ENCODE measurements around the gene NTRK2. TPM values are rescaled to one million over a fixed set of nuclear protein-coding genes. Genes with fewer than 3 reads are reported as not detected.
A peak's percentile ranks its signal among the peaks of the same experiment; 100 is the strongest.

NTRK2 gene
- total and polyA plus RNA-seq, 2 experiments from 2014 or later: 0.03 TPM; not detected in 1

GRCh38 chr9:84851935-84852585, 182.5 kb downstream of the NTRK2 start (continued):
- TF ChIP-seq EZH2 (IDR thresholded peaks at IDR 0.05; ENCODE audit: low read depth, unreplicated experiment) (no peak), CREB1 (CRISPR knock-in tag; IDR thresholded peaks at IDR 0.05; ENCODE audit: low read depth) (peak; percentile 38; the same call in 1 of the 2 replicates), ZNF114 (CRISPR knock-in tag; IDR thresholded peaks at IDR 0.05) (no peak), STAT1 (IDR thresholded peaks at IDR 0.05; ENCODE audit: unreplicated experiment) (no peak), POLR2AphosphoS5 (IDR thresholded peaks at IDR 0.05; ENCODE audit: low read depth) (no peak), ZNF331 (CRISPR knock-in tag; IDR thresholded peaks at IDR 0.05; ENCODE audit: low read depth) (no peak), REST (IDR thresholded peaks at IDR 0.05; ENCODE audit: unreplicated experiment) (no peak)
- TF ChIP-seq, protein P1, sequence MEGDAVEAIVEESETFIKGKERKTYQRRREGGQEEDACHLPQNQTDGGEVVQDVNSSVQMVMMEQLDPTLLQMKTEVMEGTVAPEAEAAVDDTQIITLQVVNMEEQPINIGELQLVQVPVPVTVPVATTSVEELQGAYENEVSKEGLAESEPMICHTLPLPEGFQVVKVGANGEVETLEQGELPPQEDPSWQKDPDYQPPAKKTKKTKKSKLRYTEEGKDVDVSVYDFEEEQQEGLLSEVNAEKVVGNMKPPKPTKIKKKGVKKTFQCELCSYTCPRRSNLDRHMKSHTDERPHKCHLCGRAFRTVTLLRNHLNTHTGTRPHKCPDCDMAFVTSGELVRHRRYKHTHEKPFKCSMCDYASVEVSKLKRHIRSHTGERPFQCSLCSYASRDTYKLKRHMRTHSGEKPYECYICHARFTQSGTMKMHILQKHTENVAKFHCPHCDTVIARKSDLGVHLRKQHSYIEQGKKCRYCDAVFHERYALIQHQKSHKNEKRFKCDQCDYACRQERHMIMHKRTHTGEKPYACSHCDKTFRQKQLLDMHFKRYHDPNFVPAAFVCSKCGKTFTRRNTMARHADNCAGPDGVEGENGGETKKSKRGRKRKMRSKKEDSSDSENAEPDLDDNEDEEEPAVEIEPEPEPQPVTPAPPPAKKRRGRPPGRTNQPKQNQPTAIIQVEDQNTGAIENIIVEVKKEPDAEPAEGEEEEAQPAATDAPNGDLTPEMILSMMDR (conservative IDR thresholded peaks at IDR 0.05; ENCODE audit: low read depth in 2 of 2): no peak

DNA sequence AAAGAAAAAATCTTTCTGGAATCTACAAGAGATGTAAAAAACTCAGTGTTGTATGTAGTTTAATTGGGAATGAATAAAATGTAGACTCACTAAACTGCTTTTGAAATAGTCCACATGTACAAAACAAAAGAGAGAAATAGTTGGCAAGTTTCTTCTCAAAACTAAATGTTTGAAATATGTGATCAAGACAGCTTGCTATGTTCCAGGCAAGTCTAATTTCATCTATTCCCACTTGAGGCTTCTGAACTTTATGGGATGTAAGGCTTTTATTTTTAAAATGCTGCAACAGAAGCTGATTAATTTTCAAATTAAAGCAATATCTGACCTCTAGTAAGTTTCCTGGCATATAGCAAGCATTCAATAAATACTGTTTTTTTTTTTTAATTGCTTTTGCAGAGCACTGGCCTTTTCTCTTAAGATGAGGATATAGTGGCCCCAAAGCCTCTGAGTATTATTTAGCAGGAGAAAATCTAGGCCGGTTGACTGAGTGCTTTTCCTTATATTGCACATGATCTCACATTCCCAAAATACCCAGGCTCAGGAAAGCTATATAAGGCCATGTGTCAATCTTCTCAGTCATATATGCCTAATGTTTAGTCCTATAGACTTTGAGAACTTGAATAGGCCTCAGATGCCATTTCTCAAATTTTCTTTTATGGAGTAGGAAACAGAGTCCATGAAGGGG, 183.2 kb downstream of the NTRK2 start:
- Mint-ChIP-seq H3K4me3 (no peak overlapping the region), H3K9me3 (no peaks in the 10 kb centered on the region), H3K36me3 (ENCODE audit: low read depth) (no peaks in the 10 kb centered on the region; the same call in 2 of the 3 replicates), H3K27ac (no peak overlapping the region), H3K27me3 (ENCODE audit: insufficient read depth, low read depth, poor library complexity) (peaks cover 15% of the 10 kb centered on the region), H3K4me1 (peaks cover 46% of the 10 kb centered on the region)
- Histone ChIP-seq H3K36me3 (ENCODE audit: insufficient read depth) (no peaks in the 10 kb centered on the region), H3K27ac (ENCODE audit: low read depth) (no peak overlapping the region; the same call in 1 of the 2 replicates), H3K79me2 (replicated peaks; ENCODE audit: insufficient read depth) (no peaks in the 10 kb centered on the region), H4K20me1 (replicated peaks; ENCODE audit: insufficient read depth) (no peaks in the 10 kb centered on the region), H3K27me3 (ENCODE audit: insufficient read depth) (no peaks in the 10 kb centered on the region), H3K4me2 (peak overlapping the region; percentile 34; the same call in 1 of the 2 replicates), H3K4me3 (no peak overlapping the region), H3F3A (replicated peaks; ENCODE audit: low read depth) (no peaks in the 10 kb centered on the region), H2AFZ (no peak overlapping the region), H3K4me1 (ENCODE audit: insufficient read depth) (peaks cover 19% of the 10 kb centered on the region), H3K9me2 (ENCODE audit: insufficient read depth) (peaks cover 3% of the 10 kb centered on the region)
- TF ChIP-seq, protein P2, sequence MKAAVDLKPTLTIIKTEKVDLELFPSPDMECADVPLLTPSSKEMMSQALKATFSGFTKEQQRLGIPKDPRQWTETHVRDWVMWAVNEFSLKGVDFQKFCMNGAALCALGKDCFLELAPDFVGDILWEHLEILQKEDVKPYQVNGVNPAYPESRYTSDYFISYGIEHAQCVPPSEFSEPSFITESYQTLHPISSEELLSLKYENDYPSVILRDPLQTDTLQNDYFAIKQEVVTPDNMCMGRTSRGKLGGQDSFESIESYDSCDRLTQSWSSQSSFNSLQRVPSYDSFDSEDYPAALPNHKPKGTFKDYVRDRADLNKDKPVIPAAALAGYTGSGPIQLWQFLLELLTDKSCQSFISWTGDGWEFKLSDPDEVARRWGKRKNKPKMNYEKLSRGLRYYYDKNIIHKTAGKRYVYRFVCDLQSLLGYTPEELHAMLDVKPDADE (IDR thresholded peaks at IDR 0.05): no peak
- TF ChIP-seq ZNF114 (CRISPR knock-in tag; IDR thresholded peaks at IDR 0.05) (no peak), JUNB (IDR thresholded peaks at IDR 0.05; ENCODE audit: unreplicated experiment) (no peak)
- ATAC-seq (no peak), DNase-seq (ENCODE audit: low spot score) (no peak)

All from GM23338 (cell line).